OCI-LY1 (cell line): ENCODE data around the gene CNN3.

Source experiments
- EZH2 ChIP-seq: fragments of 200-600 bp; sonication (generic), shearing (Covaris generic); IDR thresholded peaks from 2 replicates; pipeline ENCODE4 v1.8.0; 2017; ENCODE audit warnings: borderline replicate concordance, mixed run types, mild to moderate bottlenecking, antibody characterized with exemption, low read length, moderate library complexity, mixed read lengths
- TF ChIP-seq, protein P1 (sequence below): fragments of 200-600 bp; sonication (generic), shearing (Covaris generic); IDR thresholded peaks from 2 replicates; pipeline ENCODE4 v1.5.1; 2017; ENCODE audit warnings: mild to moderate bottlenecking, antibody characterized with exemption, low read length, moderate library complexity, mixed read lengths

DNA sequence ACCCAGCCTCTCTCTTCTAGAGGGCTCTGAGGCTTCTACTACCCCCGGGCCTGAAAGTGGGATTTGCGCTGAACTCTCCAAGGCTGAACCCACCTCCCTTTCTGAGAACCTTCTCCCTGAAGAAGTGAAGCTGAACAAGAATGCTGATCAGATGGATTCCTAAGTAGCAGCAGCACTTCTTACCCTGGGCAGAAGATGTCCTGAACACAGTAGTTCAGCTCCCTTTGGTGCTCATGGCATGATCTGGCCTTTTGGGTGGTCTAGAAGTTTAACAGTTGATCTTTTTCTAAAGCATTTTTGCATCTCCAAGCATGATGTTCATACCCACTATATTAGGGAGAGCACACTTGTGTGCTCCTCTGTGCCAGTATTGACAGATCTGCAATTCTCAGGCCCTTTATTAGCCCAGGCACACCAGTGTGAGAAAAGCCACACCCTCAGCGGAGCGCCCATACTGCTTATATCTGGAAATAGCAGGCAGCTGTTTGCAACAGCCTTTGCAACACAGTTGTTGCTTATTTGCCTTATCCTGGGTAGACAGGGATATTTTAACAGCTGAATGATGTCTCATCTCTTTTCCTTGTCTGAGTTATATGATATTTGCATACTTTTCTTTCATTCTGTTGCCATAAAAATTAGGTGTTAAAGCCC lies 34.2 kb downstream of the CNN3 start:
- TF ChIP-seq, protein P1, sequence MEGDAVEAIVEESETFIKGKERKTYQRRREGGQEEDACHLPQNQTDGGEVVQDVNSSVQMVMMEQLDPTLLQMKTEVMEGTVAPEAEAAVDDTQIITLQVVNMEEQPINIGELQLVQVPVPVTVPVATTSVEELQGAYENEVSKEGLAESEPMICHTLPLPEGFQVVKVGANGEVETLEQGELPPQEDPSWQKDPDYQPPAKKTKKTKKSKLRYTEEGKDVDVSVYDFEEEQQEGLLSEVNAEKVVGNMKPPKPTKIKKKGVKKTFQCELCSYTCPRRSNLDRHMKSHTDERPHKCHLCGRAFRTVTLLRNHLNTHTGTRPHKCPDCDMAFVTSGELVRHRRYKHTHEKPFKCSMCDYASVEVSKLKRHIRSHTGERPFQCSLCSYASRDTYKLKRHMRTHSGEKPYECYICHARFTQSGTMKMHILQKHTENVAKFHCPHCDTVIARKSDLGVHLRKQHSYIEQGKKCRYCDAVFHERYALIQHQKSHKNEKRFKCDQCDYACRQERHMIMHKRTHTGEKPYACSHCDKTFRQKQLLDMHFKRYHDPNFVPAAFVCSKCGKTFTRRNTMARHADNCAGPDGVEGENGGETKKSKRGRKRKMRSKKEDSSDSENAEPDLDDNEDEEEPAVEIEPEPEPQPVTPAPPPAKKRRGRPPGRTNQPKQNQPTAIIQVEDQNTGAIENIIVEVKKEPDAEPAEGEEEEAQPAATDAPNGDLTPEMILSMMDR = no peak
- TF ChIP-seq EZH2 = no peak
